K562 (cell line): ENCODE results near the gene PGBD1. TPM values are rescaled to one million over a fixed set of nuclear protein-coding genes. Genes with fewer than 3 reads are reported as not detected.

Experiments used
- ELF4 ChIP-seq: fragments of 450-650 bp; formaldehyde crosslinking; IDR thresholded peaks from 2 replicates; pipeline ENCODE4 v1.4.0; 2022; ENCODE audit warnings: missing genetic modification characterization
- HDGF ChIP-seq: fragments of 450-650 bp; IDR thresholded peaks from 2 replicates; pipeline ENCODE4 v1.6.1; 2016
- KAT2B ChIP-seq: IDR thresholded peaks from one replicate; pipeline ENCODE4 v1.6.1; 2012; ENCODE audit warnings: low read depth, mild to moderate bottlenecking, control low read depth, inconsistent platforms, low read length, moderate library complexity
- KLF10 ChIP-seq: fragments of 250-450 bp; sonication (Bioruptor Pico); IDR thresholded peaks from 2 replicates; pipeline ENCODE4 v1.6.1; 2021; ENCODE audit warnings: matching md5 sums
- MAFK ChIP-seq: IDR thresholded peaks from 2 replicates; pipeline ENCODE4 v1.6.1; 2011; ENCODE audit warnings: low read length, improper control_type of control experiment
- MTA3 ChIP-seq: fragments of 450-650 bp; formaldehyde crosslinking; IDR thresholded peaks from 2 replicates; pipeline ENCODE4 v1.6.1; 2017; ENCODE audit warnings: mild to moderate bottlenecking, borderline replicate concordance
- PTBP1 ChIP-seq: fragments of 200-400 bp; formaldehyde crosslinking; IDR thresholded peaks from 2 replicates; pipeline ENCODE4 v1.6.1; 2017; ENCODE audit warnings: low read depth, low read length
- SMAD2 ChIP-seq: fragments of 150-350 bp; IDR thresholded peaks from 2 replicates; pipeline ENCODE4 v1.6.1; 2014; ENCODE audit warnings: low read depth, mild to moderate bottlenecking, low read length
- SMARCE1 ChIP-seq: fragments of 450-650 bp; IDR thresholded peaks from 2 replicates; pipeline ENCODE4 v1.7.1; 2016; ENCODE audit warnings: mild to moderate bottlenecking
- TCF3 ChIP-seq: sonication (generic); formaldehyde crosslinking; IDR thresholded peaks from 2 replicates; pipeline ENCODE4 v1.4.0; 2020; ENCODE audit warnings: mild to moderate bottlenecking, missing genetic modification reagents
- TCF7L2 ChIP-seq: fragments of 150-350 bp; IDR thresholded peaks from 2 replicates; pipeline ENCODE4 v1.6.1; 2016; ENCODE audit warnings: low read depth, mild to moderate bottlenecking, low read length, moderate library complexity
- ZFP36 ChIP-seq: fragments of 150-350 bp; IDR thresholded peaks from 2 replicates; pipeline ENCODE4 v1.6.1; 2018; ENCODE audit warnings: low read length, low read depth; ENCODE audit not compliant: partially characterized antibody
- ZNF133 ChIP-seq: fragments of 250-450 bp; sonication (Bioruptor Pico); IDR thresholded peaks from 2 replicates; pipeline ENCODE4 v1.4.0; 2020; ENCODE audit warnings: mild to moderate bottlenecking
- ZNF175 ChIP-seq: fragments of 200-800 bp; sonication (Bioruptor generic); IDR thresholded peaks from 2 replicates; pipeline ENCODE4 v1.6.1; 2016; ENCODE audit warnings: low read depth, mild to moderate bottlenecking, missing genetic modification characterization, missing compliant biosample characterization
- ZNF24 ChIP-seq: fragments of 450-650 bp; IDR thresholded peaks from 2 replicates; pipeline ENCODE4 v1.6.1; 2016
- ZNF668 ChIP-seq: fragments of 250-450 bp; sonication (Bioruptor Pico); IDR thresholded peaks from 2 replicates; pipeline ENCODE4 v1.8.0; 2022; ENCODE audit warnings: mild to moderate bottlenecking, inconsistent platforms
- ZNF695 ChIP-seq: fragments of 450-650 bp; formaldehyde crosslinking; IDR thresholded peaks from 2 replicates; pipeline ENCODE4 v1.4.0; 2020; ENCODE audit warnings: mild to moderate bottlenecking, moderate library complexity
- ZNF766 ChIP-seq: fragments of 200-800 bp; sonication (Bioruptor generic); conservative IDR thresholded peaks from 2 replicates; pipeline ENCODE4 v1.6.1; 2016; ENCODE audit warnings: missing genetic modification characterization, missing compliant biosample characterization
- polyA plus RNA-seq, 8 experiments: library from polyadenylated mRNA; depleted of rRNA in 4 of 8; stranded (reverse) in 5 of 8; unstranded in 3 of 8; fragments of >200 nt; fragmentation: Nextera tagmentation in 2 of 8; fragmentation: Illumina TruSeq in 1 of 8; extraction: Ambion mirVana in 2 of 8; extraction: Trizol in 1 of 8; gene quantifications; 2 replicates each; pipeline versions ENCODE4 v1.2.1 to v1.2.3, GENCODE V29; 2011 to 2014; ENCODE audit warnings: inconsistent platforms in 1 of 8, missing spikeins in 1 of 8
- total RNA-seq, 7 experiments: library from RNA; depleted of rRNA in 6 of 7; stranded (reverse); fragments of >200 nt in 6 of 7; fragmentation: Illumina TruSeq in 2 of 7; extraction: Trizol in 2 of 7; gene quantifications; 2 replicates each; pipeline versions ENCODE4 v1.2.1 to v1.2.3, GENCODE V29; 2011 to 2021; ENCODE audit warnings: low replicate concordance in 1 of 7
- TF ChIP-seq, protein P1 (sequence below): sonication (generic); formaldehyde crosslinking; IDR thresholded peaks from 2 replicates; pipeline ENCODE4 v1.8.0; 2022; ENCODE audit warnings: missing genetic modification reagents, mild to moderate bottlenecking, borderline replicate concordance
- TF ChIP-seq, protein P2 (sequence below), 2 experiments: fragments of 450-650 bp in 1 of 2; sonication (generic) in 1 of 2; formaldehyde crosslinking; conservative IDR thresholded peaks; 2 replicates each; pipeline versions ENCODE4 v1.4.0 to v1.8.1; 2020 to 2022; ENCODE audit warnings: mild to moderate bottlenecking in 1 of 2, missing genetic modification reagents in 1 of 2
- TF ChIP-seq, protein P3 (sequence below): sonication (generic); formaldehyde crosslinking; IDR thresholded peaks from 2 replicates; pipeline ENCODE4 v1.8.0; 2022; ENCODE audit warnings: missing genetic modification reagents, mild to moderate bottlenecking, borderline replicate concordance
- TF ChIP-seq, protein P4 (sequence below): fragments of 250-450 bp; sonication (Bioruptor Pico); IDR thresholded peaks from 2 replicates; pipeline ENCODE4 v1.4.0; 2020
- TF ChIP-seq, protein P5 (sequence below): fragments of 450-650 bp; formaldehyde crosslinking; IDR thresholded peaks from 2 replicates; pipeline ENCODE4 v1.4.0; 2022; ENCODE audit warnings: mild to moderate bottlenecking, moderate library complexity

PGBD1 gene
- total and polyA plus RNA-seq, 9 of the 15 experiments (the other 6 are each of a cell fraction or from before 2014, with no cell fraction given): 3.3 to 9.0 (median 7.3) TPM

DNA sequence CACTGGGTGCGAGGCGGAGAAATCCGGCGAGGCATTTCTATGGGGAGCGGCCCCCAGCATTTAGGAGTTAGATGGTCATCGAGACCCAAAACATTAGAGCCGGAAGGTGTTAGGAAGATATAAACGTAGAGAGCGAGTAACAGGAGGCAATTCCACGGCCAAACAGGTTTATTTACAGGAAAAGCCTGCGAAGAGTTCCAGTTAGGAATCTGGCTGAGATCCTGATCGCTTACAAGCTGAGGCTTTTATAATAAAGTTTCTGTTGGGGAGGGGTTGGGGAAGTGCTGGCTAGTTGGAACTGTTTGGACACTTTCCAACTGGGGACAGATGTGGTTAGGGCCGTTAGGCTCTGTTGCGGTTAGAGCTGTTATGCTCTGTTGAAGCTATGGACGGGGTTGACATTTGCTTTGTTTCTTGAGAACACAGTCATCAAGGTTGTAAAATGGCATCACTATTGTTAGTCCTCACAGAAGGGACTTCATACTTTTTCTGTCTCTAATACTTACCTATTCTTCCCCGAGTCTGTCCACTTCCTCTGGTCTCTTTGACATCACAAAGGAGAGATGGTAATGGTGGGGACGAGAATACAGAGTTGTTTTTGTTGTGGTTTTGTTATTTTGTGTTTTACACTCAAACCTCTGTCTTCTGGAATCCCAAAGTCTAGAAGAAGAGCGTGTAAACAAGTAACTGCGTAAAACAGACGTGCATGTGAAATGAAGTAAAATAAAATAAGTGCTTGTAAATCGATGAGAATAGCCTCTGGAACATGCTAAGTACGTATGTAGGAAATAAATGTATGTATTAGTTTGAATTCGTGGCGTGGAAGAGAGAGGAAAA, 55.1 kb downstream of the PGBD1 start (continued):
- no peak for TF ChIP-seq ZFP36
- no peak for TF ChIP-seq ZNF133
- no peak for TF ChIP-seq ZNF24
- TF ChIP-seq, protein P1, sequence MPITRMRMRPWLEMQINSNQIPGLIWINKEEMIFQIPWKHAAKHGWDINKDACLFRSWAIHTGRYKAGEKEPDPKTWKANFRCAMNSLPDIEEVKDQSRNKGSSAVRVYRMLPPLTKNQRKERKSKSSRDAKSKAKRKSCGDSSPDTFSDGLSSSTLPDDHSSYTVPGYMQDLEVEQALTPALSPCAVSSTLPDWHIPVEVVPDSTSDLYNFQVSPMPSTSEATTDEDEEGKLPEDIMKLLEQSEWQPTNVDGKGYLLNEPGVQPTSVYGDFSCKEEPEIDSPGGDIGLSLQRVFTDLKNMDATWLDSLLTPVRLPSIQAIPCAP (CRISPR knock-in tag): no peak
- TF ChIP-seq PTBP1: 0 out of 2 replicates have a peak, but pooled peaks have one; percentile 13
- no peak for TF ChIP-seq ZNF695 (CRISPR knock-in tag)
- TF ChIP-seq, protein P2, sequence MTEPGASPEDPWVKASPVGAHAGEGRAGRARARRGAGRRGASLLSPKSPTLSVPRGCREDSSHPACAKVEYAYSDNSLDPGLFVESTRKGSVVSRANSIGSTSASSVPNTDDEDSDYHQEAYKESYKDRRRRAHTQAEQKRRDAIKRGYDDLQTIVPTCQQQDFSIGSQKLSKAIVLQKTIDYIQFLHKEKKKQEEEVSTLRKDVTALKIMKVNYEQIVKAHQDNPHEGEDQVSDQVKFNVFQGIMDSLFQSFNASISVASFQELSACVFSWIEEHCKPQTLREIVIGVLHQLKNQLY (CRISPR knock-in tag; conservative IDR thresholded peaks at IDR 0.05): 0 out of 4 replicates have a peak, but pooled peaks of 1 of the 2 experiments have one; percentile 20
- TF ChIP-seq HDGF: no peak
- no peak for TF ChIP-seq TCF7L2
- no peak for TF ChIP-seq MAFK
- no peak for TF ChIP-seq KAT2B
- TF ChIP-seq SMAD2: no peak
- TF ChIP-seq ZNF175 (CRISPR knock-in tag): peak; percentile 96
- TF ChIP-seq, protein P3, sequence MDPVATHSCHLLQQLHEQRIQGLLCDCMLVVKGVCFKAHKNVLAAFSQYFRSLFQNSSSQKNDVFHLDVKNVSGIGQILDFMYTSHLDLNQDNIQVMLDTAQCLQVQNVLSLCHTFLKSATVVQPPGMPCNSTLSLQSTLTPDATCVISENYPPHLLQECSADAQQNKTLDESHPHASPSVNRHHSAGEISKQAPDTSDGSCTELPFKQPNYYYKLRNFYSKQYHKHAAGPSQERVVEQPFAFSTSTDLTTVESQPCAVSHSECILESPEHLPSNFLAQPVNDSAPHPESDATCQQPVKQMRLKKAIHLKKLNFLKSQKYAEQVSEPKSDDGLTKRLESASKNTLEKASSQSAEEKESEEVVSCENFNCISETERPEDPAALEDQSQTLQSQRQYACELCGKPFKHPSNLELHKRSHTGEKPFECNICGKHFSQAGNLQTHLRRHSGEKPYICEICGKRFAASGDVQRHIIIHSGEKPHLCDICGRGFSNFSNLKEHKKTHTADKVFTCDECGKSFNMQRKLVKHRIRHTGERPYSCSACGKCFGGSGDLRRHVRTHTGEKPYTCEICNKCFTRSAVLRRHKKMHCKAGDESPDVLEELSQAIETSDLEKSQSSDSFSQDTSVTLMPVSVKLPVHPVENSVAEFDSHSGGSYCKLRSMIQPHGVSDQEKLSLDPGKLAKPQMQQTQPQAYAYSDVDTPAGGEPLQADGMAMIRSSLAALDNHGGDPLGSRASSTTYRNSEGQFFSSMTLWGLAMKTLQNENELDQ (CRISPR knock-in tag): no peak
- TF ChIP-seq, protein P4, sequence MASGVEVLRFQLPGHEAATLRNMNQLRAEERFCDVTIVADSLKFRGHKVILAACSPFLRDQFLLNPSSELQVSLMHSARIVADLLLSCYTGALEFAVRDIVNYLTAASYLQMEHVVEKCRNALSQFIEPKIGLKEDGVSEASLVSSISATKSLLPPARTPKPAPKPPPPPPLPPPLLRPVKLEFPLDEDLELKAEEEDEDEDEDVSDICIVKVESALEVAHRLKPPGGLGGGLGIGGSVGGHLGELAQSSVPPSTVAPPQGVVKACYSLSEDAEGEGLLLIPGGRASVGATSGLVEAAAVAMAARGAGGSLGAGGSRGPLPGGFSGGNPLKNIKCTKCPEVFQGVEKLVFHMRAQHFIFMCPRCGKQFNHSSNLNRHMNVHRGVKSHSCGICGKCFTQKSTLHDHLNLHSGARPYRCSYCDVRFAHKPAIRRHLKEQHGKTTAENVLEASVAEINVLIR (CRISPR knock-in tag): peak; percentile 75
- TF ChIP-seq, protein P5, sequence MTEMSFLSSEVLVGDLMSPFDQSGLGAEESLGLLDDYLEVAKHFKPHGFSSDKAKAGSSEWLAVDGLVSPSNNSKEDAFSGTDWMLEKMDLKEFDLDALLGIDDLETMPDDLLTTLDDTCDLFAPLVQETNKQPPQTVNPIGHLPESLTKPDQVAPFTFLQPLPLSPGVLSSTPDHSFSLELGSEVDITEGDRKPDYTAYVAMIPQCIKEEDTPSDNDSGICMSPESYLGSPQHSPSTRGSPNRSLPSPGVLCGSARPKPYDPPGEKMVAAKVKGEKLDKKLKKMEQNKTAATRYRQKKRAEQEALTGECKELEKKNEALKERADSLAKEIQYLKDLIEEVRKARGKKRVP: peak; percentile 93
- peak; percentile 40; the same call in 1 of the 2 replicates for TF ChIP-seq SMARCE1
- peak; percentile 69 for TF ChIP-seq TCF3
- TF ChIP-seq KLF10: peak; percentile 68; the same call in 1 of the 2 replicates
- TF ChIP-seq ELF4 (CRISPR knock-in tag): peak; percentile 97
- TF ChIP-seq MTA3: peak; percentile 74; the same call in 1 of the 2 replicates
- 0 out of 2 replicates have a peak, but pooled peaks have one; percentile 8 for TF ChIP-seq ZNF668 (CRISPR knock-in tag)
- peak; percentile 99 for TF ChIP-seq ZNF766 (CRISPR knock-in tag)
